ENCODE measurements around the gene DEDD. TPM values are rescaled to one million over a fixed set of nuclear protein-coding genes. Genes with fewer than 3 reads are reported as not detected.

DEDD gene
- total and polyA plus RNA-seq, 2 experiments from 2014 or later: 22.8 to 35.3 TPM

GRCh38 chr1:161106431-161106830 lies 26.0 kb downstream of the DEDD start:
- H3K27ac Mint-ChIP-seq: no peak overlapping the region
- H3K36me3 Mint-ChIP-seq (ENCODE audit: low read depth): peaks cover 10% of the 10 kb centered on the region
- H3K9me2 ChIP-seq (ENCODE audit: insufficient read depth): no peaks in the 10 kb centered on the region
- no peak for ATAC-seq
- no peak for DNase-seq (ENCODE audit: low spot score)
- no peaks in the 10 kb centered on the region for H3K27me3 ChIP-seq (ENCODE audit: insufficient read depth)
- H3K36me3 ChIP-seq (ENCODE audit: insufficient read depth): no peaks in the 10 kb centered on the region; the same call in 1 of the 2 replicates
- H3K27ac ChIP-seq (ENCODE audit: low read depth): no peak overlapping the region
- no peak overlapping the region for H3K4me2 ChIP-seq
- H3K9me3 Mint-ChIP-seq: no peaks in the 10 kb centered on the region; the same call in 2 of the 3 replicates
- H3K4me3 ChIP-seq: no peak overlapping the region
- H2AFZ ChIP-seq: no peak overlapping the region
- 0 out of 2 replicates have a peak, but pooled peaks cover 3% of the 10 kb centered on the region for H3F3A ChIP-seq (replicated peaks; ENCODE audit: low read depth)
- H3K4me1 Mint-ChIP-seq: no peaks in the 10 kb centered on the region; the same call in 2 of the 3 replicates
- TF ChIP-seq ZNF114 (CRISPR knock-in tag; IDR thresholded peaks at IDR 0.05) (no peak), CREB1 (CRISPR knock-in tag; IDR thresholded peaks at IDR 0.05; ENCODE audit: low read depth) (no peak), POLR2AphosphoS5 (IDR thresholded peaks at IDR 0.05; ENCODE audit: low read depth) (no peak), STAT1 (IDR thresholded peaks at IDR 0.05; ENCODE audit: unreplicated experiment) (no peak)
- TF ChIP-seq, protein P1, sequence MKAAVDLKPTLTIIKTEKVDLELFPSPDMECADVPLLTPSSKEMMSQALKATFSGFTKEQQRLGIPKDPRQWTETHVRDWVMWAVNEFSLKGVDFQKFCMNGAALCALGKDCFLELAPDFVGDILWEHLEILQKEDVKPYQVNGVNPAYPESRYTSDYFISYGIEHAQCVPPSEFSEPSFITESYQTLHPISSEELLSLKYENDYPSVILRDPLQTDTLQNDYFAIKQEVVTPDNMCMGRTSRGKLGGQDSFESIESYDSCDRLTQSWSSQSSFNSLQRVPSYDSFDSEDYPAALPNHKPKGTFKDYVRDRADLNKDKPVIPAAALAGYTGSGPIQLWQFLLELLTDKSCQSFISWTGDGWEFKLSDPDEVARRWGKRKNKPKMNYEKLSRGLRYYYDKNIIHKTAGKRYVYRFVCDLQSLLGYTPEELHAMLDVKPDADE (IDR thresholded peaks at IDR 0.05): no peak
- H4K20me1 ChIP-seq (replicated peaks; ENCODE audit: insufficient read depth): peaks cover 28% of the 10 kb centered on the region
- peaks cover 66% of the 10 kb centered on the region for H3K79me2 ChIP-seq (replicated peaks; ENCODE audit: insufficient read depth)
- H3K4me1 ChIP-seq (ENCODE audit: insufficient read depth): no peaks in the 10 kb centered on the region
- H3K27me3 Mint-ChIP-seq (ENCODE audit: insufficient read depth, low read depth, poor library complexity): no peaks in the 10 kb centered on the region
- H3K4me3 Mint-ChIP-seq: no peak overlapping the region

GRCh38 chr1:161100556-161100955 lies 31.9 kb downstream of the DEDD start:
- Histone ChIP-seq H2AFZ (no peak overlapping the region), H3K79me2 (replicated peaks; ENCODE audit: insufficient read depth) (peaks cover 13% of the 10 kb centered on the region), H3K36me3 (ENCODE audit: insufficient read depth) (no peaks in the 10 kb centered on the region; the same call in 1 of the 2 replicates), H3K4me1 (ENCODE audit: insufficient read depth) (no peaks in the 10 kb centered on the region; the same call in 1 of the 2 replicates), H4K20me1 (replicated peaks; ENCODE audit: insufficient read depth) (peaks cover 4% of the 10 kb centered on the region; the same call in 1 of the 2 replicates), H3F3A (replicated peaks; ENCODE audit: low read depth) (peaks cover 16% of the 10 kb centered on the region), H3K4me2 (no peak overlapping the region), H3K9me2 (ENCODE audit: insufficient read depth) (no peaks in the 10 kb centered on the region), H3K27ac (ENCODE audit: low read depth) (no peak overlapping the region), H3K4me3 (no peak overlapping the region), H3K27me3 (ENCODE audit: insufficient read depth) (no peaks in the 10 kb centered on the region)
- ATAC-seq: no peak
- H3K4me3 Mint-ChIP-seq: no peak overlapping the region
- H3K27ac Mint-ChIP-seq: no peak overlapping the region
- H3K9me3 Mint-ChIP-seq: peaks cover 3% of the 10 kb centered on the region; the same call in 2 of the 3 replicates
- H3K27me3 Mint-ChIP-seq (ENCODE audit: insufficient read depth, low read depth, poor library complexity): peaks cover 15% of the 10 kb centered on the region
- H3K4me1 Mint-ChIP-seq: peaks cover 7% of the 10 kb centered on the region; the same call in 2 of the 3 replicates
- H3K36me3 Mint-ChIP-seq (ENCODE audit: low read depth): peaks cover 18% of the 10 kb centered on the region
- DNase-seq (ENCODE audit: low spot score): no peak
- TF ChIP-seq STAT1 (IDR thresholded peaks at IDR 0.05; ENCODE audit: unreplicated experiment) (no peak), JUNB (IDR thresholded peaks at IDR 0.05; ENCODE audit: unreplicated experiment) (no peak), ZNF331 (CRISPR knock-in tag; IDR thresholded peaks at IDR 0.05; ENCODE audit: low read depth) (no peak), POLR2AphosphoS5 (IDR thresholded peaks at IDR 0.05; ENCODE audit: low read depth) (no peak), CREB1 (CRISPR knock-in tag; IDR thresholded peaks at IDR 0.05; ENCODE audit: low read depth) (no peak), EZH2 (IDR thresholded peaks at IDR 0.05; ENCODE audit: low read depth, unreplicated experiment) (no peak), ZNF114 (CRISPR knock-in tag; IDR thresholded peaks at IDR 0.05) (no peak), NANOG (IDR thresholded peaks at IDR 0.05; ENCODE audit: borderline replicate concordance) (no peak), EZH2phosphoT487 (IDR thresholded peaks at IDR 0.05; ENCODE audit: unreplicated experiment) (no peak)
- TF ChIP-seq, protein P1 (IDR thresholded peaks at IDR 0.05): no peak
- TF ChIP-seq, protein P2, sequence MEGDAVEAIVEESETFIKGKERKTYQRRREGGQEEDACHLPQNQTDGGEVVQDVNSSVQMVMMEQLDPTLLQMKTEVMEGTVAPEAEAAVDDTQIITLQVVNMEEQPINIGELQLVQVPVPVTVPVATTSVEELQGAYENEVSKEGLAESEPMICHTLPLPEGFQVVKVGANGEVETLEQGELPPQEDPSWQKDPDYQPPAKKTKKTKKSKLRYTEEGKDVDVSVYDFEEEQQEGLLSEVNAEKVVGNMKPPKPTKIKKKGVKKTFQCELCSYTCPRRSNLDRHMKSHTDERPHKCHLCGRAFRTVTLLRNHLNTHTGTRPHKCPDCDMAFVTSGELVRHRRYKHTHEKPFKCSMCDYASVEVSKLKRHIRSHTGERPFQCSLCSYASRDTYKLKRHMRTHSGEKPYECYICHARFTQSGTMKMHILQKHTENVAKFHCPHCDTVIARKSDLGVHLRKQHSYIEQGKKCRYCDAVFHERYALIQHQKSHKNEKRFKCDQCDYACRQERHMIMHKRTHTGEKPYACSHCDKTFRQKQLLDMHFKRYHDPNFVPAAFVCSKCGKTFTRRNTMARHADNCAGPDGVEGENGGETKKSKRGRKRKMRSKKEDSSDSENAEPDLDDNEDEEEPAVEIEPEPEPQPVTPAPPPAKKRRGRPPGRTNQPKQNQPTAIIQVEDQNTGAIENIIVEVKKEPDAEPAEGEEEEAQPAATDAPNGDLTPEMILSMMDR (conservative IDR thresholded peaks at IDR 0.05; ENCODE audit: low read depth in 2 of 2): no peak
